Measurements from ENCODE around the gene NAXE.

Gene NAXE

DNA sequence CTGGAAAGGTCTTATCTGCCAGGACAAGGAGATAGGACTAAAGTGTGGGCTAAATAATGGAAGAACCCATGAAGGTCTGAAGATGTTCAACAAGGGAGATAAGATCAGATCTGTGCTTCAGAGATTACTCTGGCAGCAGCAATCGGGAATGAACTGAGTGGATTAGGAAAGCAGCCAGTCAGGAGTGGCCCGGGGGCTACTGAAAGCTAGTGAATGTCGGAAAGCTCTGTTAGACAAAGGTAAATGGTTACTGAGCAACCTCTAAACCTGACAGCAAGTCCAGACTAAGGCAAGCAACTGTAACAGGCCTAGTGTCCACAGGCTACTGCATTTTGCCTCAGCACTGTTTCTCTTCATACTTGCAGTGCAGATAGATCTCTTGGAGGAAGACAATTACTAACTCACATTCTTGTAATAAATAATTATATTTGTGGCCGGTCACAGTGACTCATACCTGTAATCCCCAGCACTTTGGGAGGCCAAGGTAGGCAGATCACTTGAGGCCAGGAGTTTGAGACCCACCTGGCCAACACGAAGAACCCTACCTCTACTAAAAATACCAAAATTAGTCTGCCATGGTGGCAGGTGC, 31.7 kb upstream of the NAXE start:
- H3K27me3 ChIP-seq (replicated peaks; ENCODE audit: insufficient read depth, low read length) = no peaks in the 10 kb centered on the region
- no peaks in the 10 kb centered on the region for H3K9me3 ChIP-seq (replicated peaks; ENCODE audit: insufficient read depth, low read length)
- H4K20me1 ChIP-seq (ENCODE audit: insufficient read depth, low read length) = no peaks in the 10 kb centered on the region
- H3K4me2 ChIP-seq (ENCODE audit: low read depth, low read length) = no peak overlapping the region
- H2AFZ ChIP-seq (ENCODE audit: low read length) = no peak overlapping the region
- H3K4me3 ChIP-seq (ENCODE audit: low read length) = no peak overlapping the region
- no peaks in the 10 kb centered on the region for H3K79me2 ChIP-seq (ENCODE audit: low read length)
- no peaks in the 10 kb centered on the region for H3K9me2 ChIP-seq (replicated peaks; ENCODE audit: insufficient read depth, low read length)
- no peak for DNase-seq
- no peaks in the 10 kb centered on the region for H3K4me1 ChIP-seq (ENCODE audit: low read length)
- no peak overlapping the region for H3K9ac ChIP-seq (ENCODE audit: low read length)
- no peaks in the 10 kb centered on the region for H3F3A ChIP-seq (ENCODE audit: insufficient read depth, low read length)
- TF ChIP-seq EZH2phosphoT487 (IDR thresholded peaks at IDR 0.05; ENCODE audit: low read length) = no peak
- no peak for TF ChIP-seq EZH2 (optimal IDR thresholded peaks at IDR 0.05; ENCODE audit: low read depth, low read length)
- TF ChIP-seq, protein P1, sequence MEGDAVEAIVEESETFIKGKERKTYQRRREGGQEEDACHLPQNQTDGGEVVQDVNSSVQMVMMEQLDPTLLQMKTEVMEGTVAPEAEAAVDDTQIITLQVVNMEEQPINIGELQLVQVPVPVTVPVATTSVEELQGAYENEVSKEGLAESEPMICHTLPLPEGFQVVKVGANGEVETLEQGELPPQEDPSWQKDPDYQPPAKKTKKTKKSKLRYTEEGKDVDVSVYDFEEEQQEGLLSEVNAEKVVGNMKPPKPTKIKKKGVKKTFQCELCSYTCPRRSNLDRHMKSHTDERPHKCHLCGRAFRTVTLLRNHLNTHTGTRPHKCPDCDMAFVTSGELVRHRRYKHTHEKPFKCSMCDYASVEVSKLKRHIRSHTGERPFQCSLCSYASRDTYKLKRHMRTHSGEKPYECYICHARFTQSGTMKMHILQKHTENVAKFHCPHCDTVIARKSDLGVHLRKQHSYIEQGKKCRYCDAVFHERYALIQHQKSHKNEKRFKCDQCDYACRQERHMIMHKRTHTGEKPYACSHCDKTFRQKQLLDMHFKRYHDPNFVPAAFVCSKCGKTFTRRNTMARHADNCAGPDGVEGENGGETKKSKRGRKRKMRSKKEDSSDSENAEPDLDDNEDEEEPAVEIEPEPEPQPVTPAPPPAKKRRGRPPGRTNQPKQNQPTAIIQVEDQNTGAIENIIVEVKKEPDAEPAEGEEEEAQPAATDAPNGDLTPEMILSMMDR (IDR thresholded peaks at IDR 0.05; ENCODE audit: low read length) = no peak
- H3K36me3 ChIP-seq (replicated peaks; ENCODE audit: insufficient read depth, low read length) = no peaks in the 10 kb centered on the region
- H3K27ac ChIP-seq (ENCODE audit: low read length) = no peak overlapping the region

DNA sequence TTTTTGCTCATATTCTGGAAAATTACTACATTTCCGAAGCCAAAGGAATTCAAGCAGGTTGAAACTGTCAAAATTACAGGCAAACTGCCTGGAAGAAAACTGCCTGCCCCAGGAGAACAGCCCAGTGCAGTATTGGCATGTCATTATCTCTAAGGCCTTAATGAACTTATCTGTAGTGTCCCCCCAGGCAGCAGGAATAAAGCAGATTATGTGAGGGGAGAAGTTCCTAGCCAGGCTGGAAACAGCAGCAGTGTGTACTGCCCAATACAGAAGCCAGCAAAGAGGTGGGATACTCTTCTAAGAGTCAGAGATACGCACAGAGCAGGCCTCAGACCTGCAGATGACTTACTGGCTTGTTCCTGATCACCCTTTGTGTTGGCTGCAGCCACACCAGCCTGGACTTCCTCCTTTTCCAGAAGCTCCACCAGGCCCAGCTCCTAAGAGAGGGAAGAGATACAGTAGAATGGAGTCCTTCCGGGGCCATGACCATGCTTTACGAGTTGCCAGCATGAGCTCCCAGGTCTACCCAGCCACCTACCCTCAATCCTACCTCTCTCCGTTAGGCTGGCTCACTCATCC, 30.9 kb upstream of the NAXE start:
- no peak overlapping the region for H3K9ac ChIP-seq (ENCODE audit: low read length)
- no peaks in the 10 kb centered on the region for H3F3A ChIP-seq (ENCODE audit: insufficient read depth, low read length)
- no peaks in the 10 kb centered on the region for H4K20me1 ChIP-seq (ENCODE audit: insufficient read depth, low read length)
- no peak for DNase-seq
- no peaks in the 10 kb centered on the region for H3K9me3 ChIP-seq (replicated peaks; ENCODE audit: insufficient read depth, low read length)
- TF ChIP-seq EZH2phosphoT487 (IDR thresholded peaks at IDR 0.05; ENCODE audit: low read length) = no peak
- TF ChIP-seq, protein P1 (IDR thresholded peaks at IDR 0.05; ENCODE audit: low read length) = no peak
- no peak for TF ChIP-seq EZH2 (optimal IDR thresholded peaks at IDR 0.05; ENCODE audit: low read depth, low read length)
- no peaks in the 10 kb centered on the region for H3K79me2 ChIP-seq (ENCODE audit: low read length)
- H3K4me3 ChIP-seq (ENCODE audit: low read length) = no peak overlapping the region
- no peaks in the 10 kb centered on the region for H3K36me3 ChIP-seq (replicated peaks; ENCODE audit: insufficient read depth, low read length)
- H3K27me3 ChIP-seq (replicated peaks; ENCODE audit: insufficient read depth, low read length) = no peaks in the 10 kb centered on the region
- H3K4me2 ChIP-seq (ENCODE audit: low read depth, low read length) = no peak overlapping the region
- H2AFZ ChIP-seq (ENCODE audit: low read length) = no peak overlapping the region
- H3K4me1 ChIP-seq (ENCODE audit: low read length) = no peaks in the 10 kb centered on the region
- no peaks in the 10 kb centered on the region for H3K9me2 ChIP-seq (replicated peaks; ENCODE audit: insufficient read depth, low read length)
- no peak overlapping the region for H3K27ac ChIP-seq (ENCODE audit: low read length)

DNA sequence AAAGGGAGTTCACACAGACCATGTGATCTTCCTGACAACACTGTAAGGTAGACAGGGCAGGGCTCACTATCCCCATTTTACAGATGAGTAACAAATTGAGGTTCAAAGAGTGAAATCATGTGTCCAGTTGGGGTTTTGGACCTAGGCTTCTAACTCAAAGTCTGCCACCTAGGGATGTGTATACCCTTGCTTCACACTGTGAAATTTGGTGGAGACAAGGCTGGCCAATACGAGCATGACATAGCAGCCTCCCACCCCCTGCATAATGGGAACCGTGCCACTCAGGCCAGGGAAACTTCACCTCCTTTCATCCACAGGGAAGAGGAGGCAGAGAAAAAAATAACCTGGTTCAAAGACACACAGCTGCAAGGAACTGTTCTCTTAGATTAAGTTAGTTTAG, 26.1 kb upstream of the NAXE start:
- no peaks in the 10 kb centered on the region for H3K36me3 ChIP-seq (replicated peaks; ENCODE audit: insufficient read depth, low read length)
- H3K27ac ChIP-seq (ENCODE audit: low read length) = no peak overlapping the region
- H2AFZ ChIP-seq (ENCODE audit: low read length) = no peak overlapping the region
- no peaks in the 10 kb centered on the region for H3F3A ChIP-seq (ENCODE audit: insufficient read depth, low read length)
- H3K79me2 ChIP-seq (ENCODE audit: low read length) = peaks cover 7% of the 10 kb centered on the region; the same call in 1 of the 2 replicates
- H3K9me3 ChIP-seq (replicated peaks; ENCODE audit: insufficient read depth, low read length) = no peaks in the 10 kb centered on the region
- H3K4me3 ChIP-seq (ENCODE audit: low read length) = no peak overlapping the region
- TF ChIP-seq, protein P1 (IDR thresholded peaks at IDR 0.05; ENCODE audit: low read length) = no peak
- TF ChIP-seq EZH2phosphoT487 (IDR thresholded peaks at IDR 0.05; ENCODE audit: low read length) (no peak), EZH2 (optimal IDR thresholded peaks at IDR 0.05; ENCODE audit: low read depth, low read length) (no peak)
- H4K20me1 ChIP-seq (ENCODE audit: insufficient read depth, low read length) = no peaks in the 10 kb centered on the region
- H3K9me2 ChIP-seq (replicated peaks; ENCODE audit: insufficient read depth, low read length) = no peaks in the 10 kb centered on the region
- H3K4me2 ChIP-seq (ENCODE audit: low read depth, low read length) = no peak overlapping the region
- H3K4me1 ChIP-seq (ENCODE audit: low read length) = no peaks in the 10 kb centered on the region
- no peak overlapping the region for H3K9ac ChIP-seq (ENCODE audit: low read length)
- H3K27me3 ChIP-seq (replicated peaks; ENCODE audit: insufficient read depth, low read length) = no peaks in the 10 kb centered on the region
- no peak for DNase-seq

Measured in MM.1S (cell line).